Lower leg skin (tissue), 4 donors: ENCODE data around the gene DIS3L2. TPM values are rescaled to one million over a fixed set of nuclear protein-coding genes. Genes with fewer than 3 reads are reported as not detected.

Experiments
- DNase-seq, 2 donors: peaks; one replicate each; pipeline ENCODE4 v3.0.0-alpha.2; 2019; ENCODE audit warnings: low spot score in 2 of 2
- H3K4me3 ChIP-seq: fragments of 200-600 bp; sonication (generic); 2 replicates; pipeline ENCODE4 v1.5.1; 2017; ENCODE audit warnings: mild to moderate bottlenecking, low read depth; ENCODE audit not compliant: poor library complexity, severe bottlenecking
- POLR2A ChIP-seq, 2 donors: fragments of 450-650 bp; IDR thresholded peaks; one replicate each; pipeline ENCODE4 v1.6.1; 2016 to 2017; ENCODE audit warnings: antibody characterized with exemption in 2 of 2, mild to moderate bottlenecking in 1 of 2, moderate library complexity in 1 of 2
- WGBS, 2 donors: methylation state at CpG; one replicate each; pipeline ENCODE4 v1.1.5; 2018; 5-methylcytosine and 5-hydroxymethylcytosine counted together
- intact Hi-C: fragments of 100-400 bp; cut with DNase I; formaldehyde crosslinking; loops from one replicate; pipeline ENCODE4 v1.15.0; 2023; ENCODE audit warnings: low total_unique reads
- total RNA-seq, 4 donors: library from RNA; depleted of rRNA; stranded (reverse); fragments of >200 nt; gene quantifications; one replicate each; pipeline ENCODE4 v1.1.0, GENCODE V29; 2016
- TF ChIP-seq, protein P1 (sequence below), 3 donors: fragments of 450-650 bp; IDR thresholded peaks; one replicate each; pipeline ENCODE4 v1.5.1; 2016; ENCODE audit warnings: antibody characterized with exemption in 3 of 3, mild to moderate bottlenecking in 3 of 3, moderate library complexity in 2 of 3

The DIS3L2 gene
- total RNA-seq, 4 donors from 2014 or later: 26.4 to 39.0 (median 34.4) TPM

- no peak for DNase-seq
- intact Hi-C loops: no loop called here
These were observed 47.6 kb downstream of the DIS3L2 start for GRCh38 chr2:232008907-232009638.

DNA sequence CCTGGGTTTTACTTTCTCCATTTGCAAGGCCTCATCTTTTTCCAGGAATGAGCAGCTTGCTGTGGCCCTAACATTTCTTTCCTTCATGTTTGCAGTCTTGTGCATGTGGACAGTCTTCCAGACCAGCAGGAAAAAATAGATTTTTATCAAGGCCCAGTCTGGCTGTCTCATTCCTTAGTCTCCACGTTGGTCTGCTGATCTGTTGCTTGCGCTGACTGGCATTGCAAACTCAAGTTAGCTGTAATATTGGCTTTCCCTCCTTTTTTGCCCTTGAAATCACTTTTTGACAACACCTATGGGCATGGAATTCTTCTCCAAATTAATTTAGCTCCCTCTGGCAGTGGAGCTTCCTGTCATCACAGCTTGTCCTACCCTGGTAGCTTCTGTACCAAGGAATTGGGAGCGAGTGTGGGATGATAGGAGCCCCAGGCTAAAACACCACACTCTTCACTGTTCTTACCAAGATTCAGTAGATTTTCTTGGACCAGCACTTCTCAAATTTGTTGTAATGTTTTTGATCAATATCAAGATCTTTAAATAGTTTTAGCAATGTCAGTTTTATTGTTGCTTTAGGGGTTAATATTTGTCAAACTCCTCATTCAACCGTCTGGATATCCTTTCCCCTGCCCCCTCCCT lies 48.2 kb downstream of the DIS3L2 start:
- DNase-seq: no peak
- TF ChIP-seq, protein P1, sequence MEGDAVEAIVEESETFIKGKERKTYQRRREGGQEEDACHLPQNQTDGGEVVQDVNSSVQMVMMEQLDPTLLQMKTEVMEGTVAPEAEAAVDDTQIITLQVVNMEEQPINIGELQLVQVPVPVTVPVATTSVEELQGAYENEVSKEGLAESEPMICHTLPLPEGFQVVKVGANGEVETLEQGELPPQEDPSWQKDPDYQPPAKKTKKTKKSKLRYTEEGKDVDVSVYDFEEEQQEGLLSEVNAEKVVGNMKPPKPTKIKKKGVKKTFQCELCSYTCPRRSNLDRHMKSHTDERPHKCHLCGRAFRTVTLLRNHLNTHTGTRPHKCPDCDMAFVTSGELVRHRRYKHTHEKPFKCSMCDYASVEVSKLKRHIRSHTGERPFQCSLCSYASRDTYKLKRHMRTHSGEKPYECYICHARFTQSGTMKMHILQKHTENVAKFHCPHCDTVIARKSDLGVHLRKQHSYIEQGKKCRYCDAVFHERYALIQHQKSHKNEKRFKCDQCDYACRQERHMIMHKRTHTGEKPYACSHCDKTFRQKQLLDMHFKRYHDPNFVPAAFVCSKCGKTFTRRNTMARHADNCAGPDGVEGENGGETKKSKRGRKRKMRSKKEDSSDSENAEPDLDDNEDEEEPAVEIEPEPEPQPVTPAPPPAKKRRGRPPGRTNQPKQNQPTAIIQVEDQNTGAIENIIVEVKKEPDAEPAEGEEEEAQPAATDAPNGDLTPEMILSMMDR (IDR thresholded peaks at IDR 0.05): no peak
- no peak for TF ChIP-seq POLR2A (IDR thresholded peaks at IDR 0.05)
- WGBS, 2 donors: 80 to 88% methylated on average over 4 of the region's 4 CpGs
- no peak overlapping the region for H3K4me3 ChIP-seq
- intact Hi-C loops: no loop called here

More at GRCh38 chr2:232008907-232009638, 47.6 kb downstream of the DIS3L2 start:
- no peak for TF ChIP-seq POLR2A (IDR thresholded peaks at IDR 0.05)
- TF ChIP-seq, protein P1 (IDR thresholded peaks at IDR 0.05): no peak
- no peak overlapping the region for H3K4me3 ChIP-seq
- 93 to 98% methylated on average over 4 of the region's 4 CpGs for WGBS, 2 donors

GRCh38 chr2:232013701-232014353 lies 52.3 kb downstream of the DIS3L2 start:
- intact Hi-C loops: no loop called here
- no peak overlapping the region for H3K4me3 ChIP-seq
- no peak for TF ChIP-seq POLR2A (IDR thresholded peaks at IDR 0.05)
- TF ChIP-seq, protein P1 (IDR thresholded peaks at IDR 0.05): no peak
- WGBS, 2 donors: 40 to 49% methylated on average over 3 of the region's 3 CpGs
- no peak for DNase-seq

DNA sequence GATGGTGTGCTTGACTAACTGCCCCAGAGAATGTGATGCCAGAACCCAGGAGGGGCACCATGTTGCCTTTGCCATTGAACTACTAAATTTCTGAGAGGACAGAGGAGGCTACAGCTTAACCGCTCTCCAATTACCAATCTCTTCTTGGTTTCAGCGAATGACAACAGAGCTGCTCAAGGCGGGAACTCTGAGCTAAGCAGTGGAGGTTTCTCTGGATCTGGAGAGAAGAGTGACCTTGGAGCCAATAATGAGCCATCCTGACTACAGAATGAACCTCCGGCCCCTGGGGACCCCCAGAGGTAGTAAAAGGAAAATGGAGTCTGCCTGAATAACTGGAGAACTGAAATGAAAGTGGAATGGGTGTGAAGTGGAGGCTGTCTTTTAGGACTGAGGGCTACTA lies 53.2 kb downstream of the DIS3L2 start:
- DNase-seq: no peak
- intact Hi-C loops: no loop called here
- 92 to 93% methylated on average over 4 of the region's 4 CpGs for WGBS, 2 donors
- H3K4me3 ChIP-seq: no peak overlapping the region
- TF ChIP-seq, protein P1 (IDR thresholded peaks at IDR 0.05): no peak
- no peak for TF ChIP-seq POLR2A (IDR thresholded peaks at IDR 0.05)

GRCh38 chr2:232018181-232018580 lies 56.7 kb downstream of the DIS3L2 start:
- 83 to 85% methylated on average over 4 of the region's 4 CpGs for WGBS, 2 donors
- TF ChIP-seq, protein P1 (IDR thresholded peaks at IDR 0.05): no peak
- no peak for TF ChIP-seq POLR2A (IDR thresholded peaks at IDR 0.05)
- no peak for DNase-seq

More at GRCh38 chr2:232018181-232018580, 56.7 kb downstream of the DIS3L2 start:
- no peak overlapping the region for H3K4me3 ChIP-seq
- intact Hi-C loops: no loop called here
